ENCODE results near the gene NAT14.

NAT14 gene

DNA sequence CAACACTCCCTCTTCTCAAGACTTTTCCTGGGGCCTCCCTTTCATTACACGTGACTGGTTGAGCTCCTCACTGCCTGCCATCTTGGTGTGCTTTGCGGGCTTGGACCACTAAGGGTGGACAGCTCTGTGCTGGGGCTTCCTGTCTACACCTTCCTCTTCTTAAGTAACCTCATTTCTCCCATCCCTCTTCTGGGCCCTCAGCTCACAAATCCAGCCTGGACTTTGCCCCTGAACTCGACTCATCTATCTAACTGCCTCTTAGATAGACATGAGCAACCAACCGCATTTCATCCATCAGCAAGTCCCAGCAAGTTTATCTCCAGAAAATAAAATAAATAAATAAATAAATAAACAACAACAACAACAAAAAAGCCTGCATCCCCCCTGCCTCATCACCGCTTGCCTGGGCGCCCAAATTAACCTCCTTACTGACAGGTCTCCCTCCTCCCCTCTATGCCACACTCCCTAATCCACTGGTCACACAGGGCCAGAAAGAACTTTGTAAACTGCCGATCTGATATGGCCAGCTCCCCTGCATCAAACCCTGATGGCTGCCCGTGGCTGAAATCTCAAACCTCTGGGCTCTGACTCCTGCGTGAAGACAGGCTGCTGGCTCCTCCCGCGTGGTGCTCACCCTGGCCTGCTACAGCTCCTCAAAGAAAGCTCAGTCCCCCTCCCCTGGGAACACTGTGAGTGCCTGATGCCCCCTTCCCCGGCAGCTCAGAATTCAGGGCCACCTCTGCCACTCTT, 31.3 kb upstream of the NAT14 start:
- no peak for DNase-seq

- peak; percentile 49 for DNase-seq
Measured at GRCh38 chr19:55454787-55455243, 30.2 kb upstream of the NAT14 start.

DNA sequence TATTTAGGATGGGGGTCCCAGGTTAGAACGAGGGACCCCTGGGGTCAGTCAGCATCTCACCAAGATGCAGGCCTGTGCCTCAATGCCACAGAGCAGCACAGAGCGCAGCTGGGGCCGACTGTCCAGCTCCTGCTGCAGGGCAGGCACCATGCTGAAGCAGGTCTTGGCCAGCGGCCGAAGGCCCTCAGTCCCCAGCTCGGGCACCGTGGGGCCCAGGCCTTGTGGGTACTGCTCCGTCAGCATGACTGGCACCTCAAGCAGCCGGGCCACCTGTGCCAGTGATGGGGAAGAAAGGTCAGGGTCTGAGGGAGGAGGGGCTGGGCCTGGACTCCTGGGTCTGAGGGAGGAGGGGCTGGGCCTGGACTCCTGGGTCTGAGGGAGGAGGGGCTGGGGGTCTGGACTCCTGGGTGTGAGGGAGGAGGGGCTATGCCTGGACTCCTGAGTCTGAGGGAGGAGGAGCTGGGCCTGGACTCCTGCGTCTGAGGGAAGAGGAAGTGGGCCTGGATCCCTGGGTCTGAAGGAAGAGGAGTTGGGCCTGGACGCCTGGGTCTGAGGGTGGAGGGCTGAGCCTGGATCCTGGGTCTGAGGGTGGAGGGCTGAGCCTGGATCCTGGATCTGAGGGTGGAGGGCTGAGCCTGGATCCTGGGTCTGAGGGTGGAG, 29.3 kb upstream of the NAT14 start:
- no peak for DNase-seq

DNA sequence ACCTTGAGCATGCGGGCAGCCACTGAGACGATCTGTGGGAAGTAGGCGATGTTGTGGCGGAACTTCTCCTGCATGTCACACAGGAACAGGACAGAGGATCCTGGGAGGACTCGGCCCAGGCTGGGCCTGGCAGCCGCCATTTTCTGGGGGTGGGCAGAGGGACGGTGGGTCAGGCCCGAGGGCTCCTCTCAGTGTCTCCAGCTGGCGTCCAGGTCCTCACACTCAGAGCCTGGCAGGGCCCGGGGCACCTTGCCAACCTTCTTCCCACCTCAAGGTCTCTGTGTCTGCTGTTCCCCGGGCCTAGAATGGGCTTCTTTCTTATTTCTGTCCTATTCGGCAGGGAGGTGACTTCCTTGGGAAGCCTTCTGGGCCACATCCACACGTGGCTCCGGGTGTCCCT, 28.6 kb upstream of the NAT14 start:
- DNase-seq, result no peak

- DNase-seq, result no peak
Measured at GRCh38 chr19:55457683-55458457, 27.1 kb upstream of the NAT14 start.

DNA sequence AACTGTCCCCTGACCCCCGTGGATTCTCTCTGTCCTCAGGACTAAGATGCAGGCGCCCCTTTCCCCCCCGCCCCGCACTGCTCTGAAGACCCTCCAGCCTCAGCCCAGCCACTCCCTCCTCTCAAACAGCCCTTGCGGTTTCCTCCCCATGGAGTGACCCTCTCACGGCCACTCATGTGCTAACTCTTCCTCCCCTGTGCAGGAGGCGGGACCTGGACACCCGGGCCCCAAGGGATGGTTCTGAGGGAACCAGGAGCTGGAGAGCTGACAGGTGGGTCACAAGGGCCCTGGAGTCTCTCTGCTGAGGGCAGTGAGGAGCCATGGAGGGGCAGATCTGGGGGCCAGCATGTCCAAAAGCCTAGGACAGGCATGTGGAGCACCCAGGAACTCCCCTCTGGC, 25.4 kb upstream of the NAT14 start:
- no peak for DNase-seq

DNA sequence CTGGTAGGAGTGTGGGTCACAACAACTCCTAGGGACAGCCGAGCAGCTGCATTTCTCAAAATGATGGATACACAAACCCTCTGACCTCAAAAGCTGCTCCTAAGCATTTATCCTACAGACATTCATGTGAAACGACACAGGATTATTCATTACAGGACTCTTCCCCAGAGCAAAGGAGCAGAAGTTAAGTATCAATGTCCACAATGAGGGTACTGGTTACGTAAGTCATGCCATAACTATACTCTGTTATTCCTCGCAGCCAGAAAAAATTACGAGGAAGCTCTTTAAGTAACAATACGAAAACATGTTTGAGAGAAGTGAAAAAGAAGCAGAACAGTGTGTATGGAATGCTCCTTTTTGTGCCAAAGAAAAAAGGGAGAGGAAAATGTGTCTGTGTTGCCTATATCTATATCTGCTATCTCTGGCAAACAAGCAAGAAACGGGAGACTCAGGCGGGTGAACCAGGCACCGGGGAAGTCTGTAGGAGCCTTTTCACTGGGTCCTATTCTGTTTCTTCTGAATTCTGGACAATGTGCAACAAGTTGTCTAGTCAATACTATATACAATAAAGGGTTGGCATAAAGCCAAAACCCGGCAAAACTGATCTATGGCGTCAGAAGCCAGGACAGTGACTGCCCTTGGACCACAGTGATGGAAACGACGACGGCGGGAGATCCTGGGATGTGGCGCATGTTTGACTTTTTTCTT, 24.9 kb upstream of the NAT14 start:
- no peak for DNase-seq

- peak; percentile 50 for DNase-seq
Measured at GRCh38 chr19:55460670-55461258, 24.2 kb upstream of the NAT14 start.

DNA sequence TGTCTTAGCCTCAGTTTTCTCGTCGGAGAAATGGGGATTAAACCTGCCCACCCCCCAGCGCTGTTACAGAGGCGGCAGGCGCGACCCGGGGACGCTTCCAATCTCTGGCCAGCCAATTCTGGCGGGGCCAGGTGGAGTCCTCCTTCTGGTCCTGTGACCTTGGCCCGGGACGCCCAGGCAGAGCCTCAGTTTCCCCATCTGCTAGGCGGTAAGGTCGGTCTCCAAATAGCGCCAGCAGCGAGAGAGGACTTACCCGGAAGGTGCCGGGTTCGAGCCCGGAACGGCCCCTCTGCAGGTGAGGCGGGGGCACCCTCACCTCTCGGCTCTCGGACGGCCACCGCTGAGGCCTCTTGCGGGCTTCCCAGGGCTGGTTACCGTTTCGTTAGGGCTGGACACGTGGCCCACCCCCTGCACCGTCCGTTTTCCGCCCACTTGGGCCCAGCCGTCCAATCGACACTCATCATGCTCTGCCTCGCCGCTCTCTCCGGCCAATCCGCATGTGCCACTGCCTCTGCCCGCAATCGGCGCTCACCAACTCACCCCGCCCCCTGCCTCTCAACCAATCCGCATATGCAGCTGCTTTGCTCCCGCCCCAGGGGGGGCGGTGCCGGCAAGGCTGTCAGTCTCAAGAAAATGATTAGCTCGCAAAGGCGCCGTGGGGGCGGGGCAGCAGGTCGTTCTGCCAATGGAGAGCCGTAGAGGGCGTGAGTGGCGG, 23.6 kb upstream of the NAT14 start, which contains the start of gene ISOC2:
Gene ISOC2 (minus strand): TSS at position 384 of the 715 bp plus-strand sequence. CDS start 5,156 bp downstream, outside the sequence.
- DNase-seq, result peak; percentile 100

- DNase-seq, result no peak
Measured at GRCh38 chr19:55461974-55462626, 22.9 kb upstream of the NAT14 start.

DNA sequence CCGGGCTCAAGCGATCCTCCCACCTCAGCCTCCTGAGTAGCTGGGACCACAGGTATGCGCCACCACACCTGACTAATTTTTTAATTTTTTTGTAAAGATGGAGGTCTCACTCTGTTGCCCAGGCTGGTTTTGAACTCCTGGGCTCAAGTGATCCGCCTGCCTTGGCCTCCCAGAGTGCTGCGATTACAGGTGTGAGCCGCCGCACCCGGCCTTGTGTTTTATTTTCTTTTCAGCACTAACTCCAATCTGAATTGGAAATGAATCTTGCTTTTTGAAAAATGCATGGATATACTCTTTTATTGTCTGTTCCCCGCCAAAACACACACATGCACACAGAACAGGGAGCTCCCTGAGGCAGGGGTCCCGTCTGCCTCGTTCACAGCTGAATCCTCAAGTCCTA, 22.3 kb upstream of the NAT14 start:
- no peak for DNase-seq

- no peak for DNase-seq
Measured at GRCh38 chr19:55463583-55464031, 21.4 kb upstream of the NAT14 start.

DNA sequence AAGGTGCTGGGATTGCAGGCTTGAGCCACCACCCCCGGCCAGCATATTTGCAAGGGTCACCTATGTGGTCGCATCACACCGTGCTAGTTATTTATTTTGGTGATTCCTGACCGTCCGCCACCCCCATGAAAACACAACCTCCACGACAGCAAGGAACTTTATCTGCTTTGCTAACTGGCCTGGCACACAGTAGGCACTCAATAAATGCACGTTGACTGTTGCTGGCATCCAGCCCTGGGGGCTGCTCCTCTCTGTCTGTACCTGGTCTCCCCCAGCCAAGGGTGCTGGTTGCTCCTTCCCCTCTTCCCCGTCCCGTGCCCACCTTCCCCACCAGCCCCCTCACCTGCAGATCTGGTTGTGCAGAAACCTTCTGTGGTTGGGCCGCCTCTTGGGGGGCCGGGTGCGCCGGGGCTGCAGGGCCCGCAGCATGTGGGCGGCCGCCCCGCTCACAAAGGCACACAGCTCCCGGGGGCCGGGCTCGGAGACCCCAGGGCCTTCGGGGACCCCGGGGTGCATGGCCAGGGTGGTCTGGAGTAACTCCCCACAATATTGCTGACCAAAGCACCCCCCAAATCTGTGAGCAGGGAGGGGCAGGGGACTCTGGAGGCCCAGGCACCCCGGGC, 20.8 kb upstream of the NAT14 start:
- DNase-seq, result no peak

DNA sequence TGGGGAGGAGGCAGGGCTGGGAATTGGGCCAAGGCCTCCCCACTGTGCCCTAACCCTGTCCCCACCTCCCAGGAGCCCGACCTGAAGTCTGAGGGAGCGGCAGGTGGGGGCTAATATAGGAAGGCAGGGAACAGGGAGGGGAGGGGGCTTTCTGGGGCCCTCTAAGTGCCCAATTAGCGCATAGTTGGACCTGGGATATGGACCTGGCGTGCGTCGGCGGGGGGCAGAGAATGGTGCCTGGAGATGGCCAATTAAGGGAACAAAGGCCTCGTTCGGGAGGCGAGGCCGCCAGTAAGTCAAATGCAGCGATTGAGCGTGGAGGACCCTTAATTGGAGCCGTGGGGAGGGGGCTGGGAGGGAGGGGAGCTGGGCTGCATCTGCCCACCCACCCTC, 20.3 kb upstream of the NAT14 start, which contains the start of gene C19orf85:
Gene C19orf85 (minus strand): TSS at position 90 of the 393 bp plus-strand sequence. CDS start 197 bp downstream, outside the sequence.
- no peak for DNase-seq

GRCh38 chr19:55465460-55466240, 19.3 kb upstream of the NAT14 start:
- DNase-seq, result no peak

- no peak for DNase-seq
Measured at GRCh38 chr19:55466241-55466614, 18.8 kb upstream of the NAT14 start.

DNA sequence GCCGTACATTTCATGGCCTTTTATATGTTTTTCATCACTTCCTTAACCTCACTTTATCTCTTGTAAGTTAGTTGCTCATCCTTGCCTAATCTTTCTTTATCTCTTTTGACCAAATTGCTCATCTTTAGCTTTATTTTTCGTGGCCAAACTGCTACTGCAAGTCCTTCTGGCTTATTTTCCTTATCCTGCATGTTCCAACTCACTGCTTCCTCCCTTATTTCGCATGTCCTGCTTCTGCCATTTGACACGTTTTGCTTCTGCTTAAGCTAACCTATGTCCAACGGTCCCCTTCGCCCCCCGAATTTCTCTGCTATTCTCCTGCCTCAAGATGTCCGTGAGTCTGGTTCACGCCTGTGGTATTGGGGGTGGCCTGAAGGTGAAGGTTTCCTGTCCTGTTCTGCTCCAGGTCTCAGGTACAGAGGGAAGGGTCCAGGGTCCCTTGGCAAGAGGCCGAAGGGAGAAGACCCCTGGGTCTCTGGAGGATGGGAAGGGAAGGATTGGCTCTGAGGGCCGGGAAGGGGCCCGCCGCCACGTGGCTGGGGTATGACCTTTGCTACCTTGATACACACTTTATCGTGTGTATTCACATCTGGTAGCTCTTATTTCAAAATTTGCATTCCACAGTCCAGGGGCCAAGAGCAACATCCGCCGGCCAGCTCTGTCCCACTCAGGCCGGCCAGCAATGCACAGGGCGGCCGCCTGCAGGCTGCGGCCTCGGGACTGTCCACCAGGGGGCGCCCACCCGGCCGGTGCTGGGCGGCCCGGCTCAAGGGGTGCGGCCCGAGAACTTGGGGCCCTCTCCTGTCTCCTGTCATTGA, 17.5 kb upstream of the NAT14 start:
- peak; percentile 74 for DNase-seq

DNA sequence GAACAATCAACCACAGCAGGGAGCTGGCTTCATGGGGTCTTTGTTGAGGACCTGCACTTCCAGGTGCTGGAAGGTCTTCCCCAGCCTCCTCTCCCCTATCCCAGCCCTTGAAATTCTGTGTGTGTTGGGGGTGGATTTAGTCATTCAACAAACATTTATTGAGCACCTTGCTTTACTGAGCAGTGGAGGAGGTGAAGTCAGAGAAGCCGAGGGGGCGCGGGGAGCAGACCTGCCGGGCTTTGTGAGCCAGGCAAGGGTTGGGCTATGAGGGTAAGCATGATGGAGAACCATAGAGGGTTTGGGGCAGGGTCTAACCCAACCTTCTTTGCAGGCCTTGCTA, 17.0 kb upstream of the NAT14 start:
- no peak for DNase-seq

DNA sequence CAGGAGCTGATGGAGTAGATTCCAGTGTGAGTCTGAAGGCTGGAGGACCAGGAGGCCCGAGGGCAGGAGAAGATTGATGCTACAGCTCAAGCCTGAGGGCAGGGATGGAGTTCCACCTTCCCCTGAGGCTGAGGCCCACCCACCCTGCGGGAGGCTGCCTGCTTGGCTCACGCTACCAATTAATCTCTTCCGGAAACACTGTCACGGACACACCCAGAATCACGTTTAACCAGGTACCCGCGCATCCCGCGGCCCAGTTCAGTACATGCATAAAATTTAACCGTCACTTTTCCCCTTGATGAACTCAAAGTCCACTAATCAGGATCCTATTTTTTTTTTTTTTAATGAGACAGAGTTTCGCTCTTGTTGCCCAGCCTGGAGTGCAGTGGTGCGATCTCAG, 13.7 kb upstream of the NAT14 start:
- no peak for DNase-seq
